Activated CD4-positive, alpha-beta memory T cell treated with anti-CD3 and anti-CD28 coated beads for 36 hours (primary cell): ENCODE measurements around the gene ATP6V1A. TPM values are rescaled to one million over a fixed set of nuclear protein-coding genes. Genes with fewer than 3 reads are reported as not detected.

ENCODE experiments used
- CTCF ChIA-PET: fragments of 350-600 bp; sonication (Branson Sonifier 250); formaldehyde crosslinking; loops from one replicate; lab custom pipeline; 2021; ENCODE audit warnings: antibody characterized with exemption, inconsistent platforms; lab: Charles Lee
- POLR2A ChIA-PET: fragments of 350-600 bp; sonication (Branson Sonifier 250); formaldehyde crosslinking; loops from one replicate; lab custom pipeline; 2021; ENCODE audit warnings: antibody characterized with exemption; lab: Charles Lee
- DNase-seq: peaks from one replicate; pipeline ENCODE4 v3.0.0-alpha.2; 2020
- H3K27ac Mint-ChIP-seq: one replicate; pipeline ENCODE4 v1.8.0; 2021; ENCODE audit warnings: mixed read lengths
- H3K27me3 Mint-ChIP-seq: one replicate; pipeline ENCODE4 v1.8.0; 2021; ENCODE audit warnings: mixed read lengths
- H3K36me3 Mint-ChIP-seq: one replicate; pipeline ENCODE4 v1.8.0; 2021; ENCODE audit warnings: mixed read lengths
- H3K4me1 Mint-ChIP-seq: one replicate; pipeline ENCODE4 v1.8.0; 2021; ENCODE audit warnings: low read depth, mixed read lengths
- H3K4me3 Mint-ChIP-seq: one replicate; pipeline ENCODE4 v1.8.0; 2021; ENCODE audit warnings: mild to moderate bottlenecking, mixed read lengths
- H3K9me3 Mint-ChIP-seq: one replicate; pipeline ENCODE4 v1.8.0; 2021; ENCODE audit warnings: mixed read lengths
- intact Hi-C: fragments of 100-400 bp; cut with micrococcal nuclease; formaldehyde crosslinking; loops from one replicate; pipeline ENCODE4 v1.15.1; 2023
- total RNA-seq, 2 experiments: library from RNA; stranded (reverse); gene quantifications; one replicate each; pipeline ENCODE4 v1.2.3, GENCODE V29; 2021

Gene ATP6V1A
- total RNA-seq, 2 experiments from 2014 or later: 43.5 to 45.4 TPM

DNA sequence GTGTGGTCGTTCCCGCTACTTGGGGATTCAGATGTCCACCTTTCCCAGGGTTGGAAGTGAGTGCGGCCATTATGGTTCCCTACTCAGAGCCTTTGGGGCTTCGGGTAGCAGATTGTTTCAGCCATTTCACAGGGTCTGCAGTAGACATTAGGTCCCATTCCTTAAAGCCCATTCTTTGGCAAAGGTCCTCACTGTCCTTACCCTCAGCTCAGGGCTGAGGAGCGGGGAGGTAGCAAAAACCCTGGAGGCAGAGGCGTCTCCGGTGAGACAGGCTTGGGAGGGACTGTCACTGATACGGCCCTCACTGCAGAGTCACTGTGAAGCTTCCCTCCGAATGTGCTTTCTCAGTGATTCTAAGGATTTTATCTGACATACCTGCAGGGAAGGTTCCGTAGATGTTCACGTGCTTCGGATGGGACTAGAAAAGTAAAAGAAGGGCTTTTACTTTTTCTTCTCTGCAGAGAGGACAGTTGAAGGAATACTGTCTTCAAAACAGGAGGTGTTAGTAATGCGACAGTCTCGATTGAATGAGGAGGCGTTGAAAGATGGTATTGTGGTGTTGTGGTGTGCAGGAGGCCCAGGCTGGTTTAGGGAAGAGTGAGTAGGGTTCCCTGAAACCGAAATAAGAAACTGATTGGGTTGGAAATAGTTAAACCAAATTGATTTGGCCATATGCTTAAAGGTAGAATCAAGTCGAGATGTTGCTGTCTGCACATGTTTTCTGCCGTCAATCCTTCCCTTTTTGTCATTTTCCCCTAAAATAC lies 630 bp downstream of the ATP6V1A start:
- Mint-ChIP-seq H3K4me3 (peak overlapping the region; percentile 91), H3K4me1 (peaks cover 48% of the 10 kb centered on the region), H3K9me3 (no peaks in the 10 kb centered on the region), H3K36me3 (peaks cover 18% of the 10 kb centered on the region), H3K27me3 (no peaks in the 10 kb centered on the region), H3K27ac (peak overlapping the region; percentile 100)
- peak; percentile 75 for DNase-seq
- ChIA-PET CTCF (interaction anchor here (0.9 to 3.8 kb wide), 5 partner anchors 9 to 671 kb away, joined by 3 to 45 read pairs (median 4); no protein-coding TSS in a partner anchor), POLR2A (interaction anchor here (1.0 to 3.2 kb wide), 5 partner anchors 50 to 475 kb away, joined by 3 to 13 read pairs (median 3); partner anchors contain the start of genes CCDC191, QTRT2 and SPICE1)
- intact Hi-C loops: loop anchor here (1.0 to 10.0 kb wide), 8 partner anchors 22 to 1605 kb away; partner anchors contain the start of gene GRAMD1C

GRCh38 chr3:113751141-113751540 lies 4.3 kb downstream of the ATP6V1A start:
- Mint-ChIP-seq H3K4me1 (peaks cover 27% of the 10 kb centered on the region), H3K4me3 (no peak overlapping the region), H3K36me3 (peaks cover 5% of the 10 kb centered on the region), H3K27ac (no peak overlapping the region), H3K9me3 (no peaks in the 10 kb centered on the region), H3K27me3 (no peaks in the 10 kb centered on the region)
- ChIA-PET CTCF (interaction anchor here (1.0 to 3.8 kb wide), 2 partner anchors 15 to 92 kb away, joined by 3 to 20 read pairs; no protein-coding TSS in a partner anchor), POLR2A (no interaction called here)
- DNase-seq: no peak
- intact Hi-C loops: no loop called here

- intact Hi-C loops: no loop called here
- Mint-ChIP-seq H3K4me1 (peaks cover 19% of the 10 kb centered on the region), H3K36me3 (peaks cover 3% of the 10 kb centered on the region), H3K4me3 (no peak overlapping the region), H3K27me3 (no peaks in the 10 kb centered on the region), H3K27ac (no peak overlapping the region), H3K9me3 (peaks cover 3% of the 10 kb centered on the region)
- ChIA-PET CTCF (interaction anchor here (0.7 kb wide), 1 partner anchor 8 kb away, joined by 3 read pairs; no protein-coding TSS in a partner anchor), POLR2A (no interaction called here)
- no peak for DNase-seq
These were observed 6.6 kb downstream of the ATP6V1A start for GRCh38 chr3:113753376-113753985.

DNA sequence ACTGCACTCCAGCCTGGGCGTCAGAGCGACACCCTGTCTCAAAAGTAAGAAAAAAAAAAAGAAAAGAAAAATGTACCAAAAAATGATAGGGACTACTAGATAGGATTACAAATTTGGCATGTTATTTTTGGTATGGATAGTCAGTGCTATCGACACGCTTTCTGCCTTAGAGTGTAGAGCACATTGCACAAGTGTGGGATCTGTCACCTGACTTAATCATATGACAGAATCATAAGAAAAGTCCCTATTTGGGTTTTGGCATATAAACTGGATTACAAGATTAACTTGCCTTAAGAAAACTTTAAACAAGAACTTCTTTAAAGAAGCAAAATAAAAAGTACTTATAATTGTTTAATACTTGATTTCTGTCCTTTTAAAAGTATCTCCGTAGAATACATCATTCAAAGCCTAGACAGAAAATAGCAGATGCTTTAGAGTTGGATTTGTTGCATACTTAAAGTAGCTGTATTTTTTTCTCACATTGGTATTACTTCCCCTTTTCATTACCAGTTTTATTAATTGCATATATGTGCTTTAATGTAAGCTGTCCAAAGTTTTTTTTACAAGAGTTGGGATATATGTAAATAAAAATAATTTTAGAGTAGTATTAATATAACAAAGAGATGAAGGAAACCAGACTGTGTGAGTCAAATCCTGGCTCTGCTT lies 7.8 kb downstream of the ATP6V1A start:
- no peak for DNase-seq
- peaks cover 12% of the 10 kb centered on the region for H3K4me1 Mint-ChIP-seq
- no peaks in the 10 kb centered on the region for H3K27me3 Mint-ChIP-seq
- peaks cover 5% of the 10 kb centered on the region for H3K36me3 Mint-ChIP-seq
- ChIA-PET POLR2A (no interaction called here), CTCF (interaction anchor here (0.7 kb wide), 1 partner anchor 9 kb away, joined by 3 read pairs; no protein-coding TSS in a partner anchor)
- intact Hi-C loops: no loop called here
- no peak overlapping the region for H3K27ac Mint-ChIP-seq
- H3K4me3 Mint-ChIP-seq: no peak overlapping the region
- H3K9me3 Mint-ChIP-seq: peaks cover 4% of the 10 kb centered on the region

GRCh38 chr3:113758389-113759024 lies 11.7 kb downstream of the ATP6V1A start:
- ChIA-PET POLR2A (interaction anchor here (0.5 to 1.1 kb wide), 2 partner anchors 13 to 244 kb away, joined by 3 read pairs; partner anchors contain the start of genes NAA50 and SPICE1), CTCF (interaction anchor here (0.6 to 3.7 kb wide), 3 partner anchors 13 to 22 kb away, joined by 3 to 12 read pairs (median 4); no protein-coding TSS in a partner anchor)
- Mint-ChIP-seq H3K9me3 (peaks cover 4% of the 10 kb centered on the region), H3K36me3 (peaks cover 5% of the 10 kb centered on the region), H3K4me3 (no peak overlapping the region), H3K27me3 (no peaks in the 10 kb centered on the region), H3K27ac (no peak overlapping the region), H3K4me1 (peaks cover 8% of the 10 kb centered on the region)
- no peak for DNase-seq
- intact Hi-C loops: no loop called here

- H3K27ac Mint-ChIP-seq: no peak overlapping the region
These were observed 17.9 kb downstream of the ATP6V1A start for GRCh38 chr3:113764698-113765097.

GRCh38 chr3:113769551-113769950 lies 22.7 kb downstream of the ATP6V1A start:
- Mint-ChIP-seq H3K9me3 (no peaks in the 10 kb centered on the region), H3K27me3 (no peaks in the 10 kb centered on the region), H3K4me3 (no peak overlapping the region), H3K36me3 (no peaks in the 10 kb centered on the region), H3K27ac (no peak overlapping the region), H3K4me1 (peaks cover 6% of the 10 kb centered on the region)
- POLR2A ChIA-PET: no interaction called here
- intact Hi-C loops: loop anchor here (1.0 kb wide), 1 partner anchor 22 kb away; the partner anchor contains the start of gene ATP6V1A
- CTCF ChIA-PET: interaction anchor here (1.8 kb wide), 1 partner anchor 24 kb away, joined by 4 read pairs; no protein-coding TSS in a partner anchor
- DNase-seq: no peak

More at GRCh38 chr3:113764698-113765097, 17.9 kb downstream of the ATP6V1A start:
- POLR2A ChIA-PET: no interaction called here
- Mint-ChIP-seq H3K27me3 (no peaks in the 10 kb centered on the region), H3K4me1 (peaks cover 4% of the 10 kb centered on the region), H3K4me3 (no peak overlapping the region), H3K9me3 (no peaks in the 10 kb centered on the region), H3K36me3 (no peaks in the 10 kb centered on the region)
- no peak for DNase-seq
- intact Hi-C loops: no loop called here
- CTCF ChIA-PET: interaction anchor here (0.9 kb wide), 1 partner anchor 28 kb away, joined by 3 read pairs; no protein-coding TSS in a partner anchor

- H3K9me3 Mint-ChIP-seq: no peaks in the 10 kb centered on the region
- H3K27me3 Mint-ChIP-seq: no peaks in the 10 kb centered on the region
- no peak overlapping the region for H3K27ac Mint-ChIP-seq
- POLR2A ChIA-PET: no interaction called here
- intact Hi-C loops: no loop called here
- H3K4me1 Mint-ChIP-seq: peaks cover 6% of the 10 kb centered on the region
- no peak for DNase-seq
- CTCF ChIA-PET: no interaction called here
- no peak overlapping the region for H3K4me3 Mint-ChIP-seq
- no peaks in the 10 kb centered on the region for H3K36me3 Mint-ChIP-seq
These were observed 25.2 kb downstream of the ATP6V1A start for GRCh38 chr3:113771993-113772392.

DNA sequence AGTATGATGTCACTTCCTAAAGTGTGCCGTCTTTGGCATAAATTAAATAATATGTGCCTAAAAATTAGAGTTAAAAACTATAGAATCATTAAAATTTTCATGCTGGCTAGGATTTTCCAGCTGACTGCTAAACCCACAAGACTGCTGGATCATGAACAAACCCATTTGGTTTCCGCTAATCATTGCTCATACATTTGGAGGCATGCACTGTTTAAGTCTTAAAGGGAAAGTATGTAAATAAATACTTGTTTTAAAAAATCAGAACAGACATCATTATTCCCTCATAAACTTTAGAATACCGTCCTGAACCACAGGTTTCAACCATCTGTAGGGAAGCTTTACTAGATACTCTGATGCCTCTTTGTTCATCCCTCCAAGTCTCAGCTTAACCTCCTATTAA lies 26.5 kb downstream of the ATP6V1A start:
- intact Hi-C loops: no loop called here
- Mint-ChIP-seq H3K27me3 (no peaks in the 10 kb centered on the region), H3K4me1 (peaks cover 8% of the 10 kb centered on the region), H3K4me3 (no peak overlapping the region), H3K9me3 (no peaks in the 10 kb centered on the region), H3K27ac (no peak overlapping the region), H3K36me3 (no peaks in the 10 kb centered on the region)
- ChIA-PET CTCF (interaction anchor here (1.0 kb wide), 2 partner anchors 15 to 37 kb away, joined by 3 to 4 read pairs; no protein-coding TSS in a partner anchor), POLR2A (no interaction called here)
- no peak for DNase-seq

DNA sequence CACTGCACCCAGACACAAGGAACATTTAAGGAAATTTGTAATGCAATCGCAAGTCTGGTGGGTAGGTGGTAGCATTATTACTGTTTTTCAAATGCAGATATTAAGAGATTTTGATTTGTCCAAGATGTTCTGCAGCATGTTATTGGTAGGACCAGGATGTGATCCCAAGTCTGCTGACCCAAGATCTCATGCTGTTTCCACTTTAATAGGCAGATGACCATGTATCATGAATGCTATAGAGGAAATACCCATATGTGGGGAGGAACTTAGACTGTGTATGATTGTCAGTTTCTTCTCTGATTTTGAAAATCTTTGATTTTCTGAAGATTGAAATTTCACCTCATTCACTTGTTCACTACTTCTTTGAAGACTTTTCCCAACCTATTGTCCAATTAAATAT lies 28.7 kb downstream of the ATP6V1A start:
- intact Hi-C loops: no loop called here
- ChIA-PET POLR2A (no interaction called here), CTCF (interaction anchor here (0.7 kb wide), 1 partner anchor 39 kb away, joined by 4 read pairs; no protein-coding TSS in a partner anchor)
- no peaks in the 10 kb centered on the region for H3K27me3 Mint-ChIP-seq
- peaks cover 4% of the 10 kb centered on the region for H3K4me1 Mint-ChIP-seq
- H3K4me3 Mint-ChIP-seq: no peak overlapping the region
- DNase-seq: no peak
- no peaks in the 10 kb centered on the region for H3K36me3 Mint-ChIP-seq
- H3K9me3 Mint-ChIP-seq: no peaks in the 10 kb centered on the region
- H3K27ac Mint-ChIP-seq: no peak overlapping the region

GRCh38 chr3:113776564-113776963 lies 29.7 kb downstream of the ATP6V1A start:
- intact Hi-C loops: no loop called here
- no peak for DNase-seq
- Mint-ChIP-seq H3K27ac (no peak overlapping the region), H3K36me3 (no peaks in the 10 kb centered on the region), H3K27me3 (no peaks in the 10 kb centered on the region), H3K4me3 (no peak overlapping the region), H3K4me1 (peaks cover 4% of the 10 kb centered on the region), H3K9me3 (no peaks in the 10 kb centered on the region)
- ChIA-PET CTCF (no interaction called here), POLR2A (no interaction called here)
